SK-N-SH (cell line): ENCODE data around the gene NRDC.

ENCODE experiments used
- POLR2AphosphoS5 ChIP-seq: IDR thresholded peaks from 2 replicates; pipeline ENCODE4 v1.6.1; 2012; ENCODE audit warnings: low read depth, low read length
- RAD21 ChIP-seq: IDR thresholded peaks from 2 replicates; pipeline ENCODE4 v1.6.1; 2012; ENCODE audit warnings: mild to moderate bottlenecking, low read length
- RCOR1 ChIP-seq: fragments of 150-350 bp; IDR thresholded peaks from 2 replicates; pipeline ENCODE4 v1.6.1; 2017; ENCODE audit warnings: antibody characterized with exemption, low read length
- RFX5 ChIP-seq: IDR thresholded peaks from 2 replicates; pipeline ENCODE4 v1.6.1; 2012; ENCODE audit warnings: mild to moderate bottlenecking, improper control_type of control experiment, low read length
- TF ChIP-seq, protein P1 (sequence below): fragments of 200-600 bp; sonication (generic); IDR thresholded peaks from 2 replicates; pipeline ENCODE4 v1.6.1; 2017; ENCODE audit warnings: antibody characterized with exemption, mild to moderate bottlenecking, moderate library complexity

DNA sequence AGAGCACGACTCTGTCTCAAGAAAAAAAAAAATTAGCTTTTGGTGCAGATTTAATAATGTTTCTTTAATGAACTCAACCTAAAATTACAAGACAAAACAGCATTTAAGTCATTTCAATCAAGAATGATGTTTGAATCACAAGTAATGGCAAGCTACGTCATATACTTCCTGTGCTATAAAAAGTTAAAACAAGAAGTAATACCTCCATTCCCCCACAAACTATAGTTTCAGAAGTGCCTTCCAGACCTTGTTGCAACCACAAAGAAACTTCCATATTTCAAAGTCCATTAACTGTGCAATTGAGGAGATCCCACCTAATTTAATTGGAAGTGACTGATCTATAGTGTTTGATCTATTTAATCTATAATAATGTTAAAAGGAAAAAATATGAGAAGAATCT is 15.1 kb downstream of the NRDC start:
- no peak for TF ChIP-seq POLR2AphosphoS5
- TF ChIP-seq RAD21: no peak
- TF ChIP-seq, protein P1, sequence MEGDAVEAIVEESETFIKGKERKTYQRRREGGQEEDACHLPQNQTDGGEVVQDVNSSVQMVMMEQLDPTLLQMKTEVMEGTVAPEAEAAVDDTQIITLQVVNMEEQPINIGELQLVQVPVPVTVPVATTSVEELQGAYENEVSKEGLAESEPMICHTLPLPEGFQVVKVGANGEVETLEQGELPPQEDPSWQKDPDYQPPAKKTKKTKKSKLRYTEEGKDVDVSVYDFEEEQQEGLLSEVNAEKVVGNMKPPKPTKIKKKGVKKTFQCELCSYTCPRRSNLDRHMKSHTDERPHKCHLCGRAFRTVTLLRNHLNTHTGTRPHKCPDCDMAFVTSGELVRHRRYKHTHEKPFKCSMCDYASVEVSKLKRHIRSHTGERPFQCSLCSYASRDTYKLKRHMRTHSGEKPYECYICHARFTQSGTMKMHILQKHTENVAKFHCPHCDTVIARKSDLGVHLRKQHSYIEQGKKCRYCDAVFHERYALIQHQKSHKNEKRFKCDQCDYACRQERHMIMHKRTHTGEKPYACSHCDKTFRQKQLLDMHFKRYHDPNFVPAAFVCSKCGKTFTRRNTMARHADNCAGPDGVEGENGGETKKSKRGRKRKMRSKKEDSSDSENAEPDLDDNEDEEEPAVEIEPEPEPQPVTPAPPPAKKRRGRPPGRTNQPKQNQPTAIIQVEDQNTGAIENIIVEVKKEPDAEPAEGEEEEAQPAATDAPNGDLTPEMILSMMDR: no peak
- no peak for TF ChIP-seq RCOR1
- no peak for TF ChIP-seq RFX5
